ENCODE measurements around the gene FAF1.

FAF1 gene

DNA sequence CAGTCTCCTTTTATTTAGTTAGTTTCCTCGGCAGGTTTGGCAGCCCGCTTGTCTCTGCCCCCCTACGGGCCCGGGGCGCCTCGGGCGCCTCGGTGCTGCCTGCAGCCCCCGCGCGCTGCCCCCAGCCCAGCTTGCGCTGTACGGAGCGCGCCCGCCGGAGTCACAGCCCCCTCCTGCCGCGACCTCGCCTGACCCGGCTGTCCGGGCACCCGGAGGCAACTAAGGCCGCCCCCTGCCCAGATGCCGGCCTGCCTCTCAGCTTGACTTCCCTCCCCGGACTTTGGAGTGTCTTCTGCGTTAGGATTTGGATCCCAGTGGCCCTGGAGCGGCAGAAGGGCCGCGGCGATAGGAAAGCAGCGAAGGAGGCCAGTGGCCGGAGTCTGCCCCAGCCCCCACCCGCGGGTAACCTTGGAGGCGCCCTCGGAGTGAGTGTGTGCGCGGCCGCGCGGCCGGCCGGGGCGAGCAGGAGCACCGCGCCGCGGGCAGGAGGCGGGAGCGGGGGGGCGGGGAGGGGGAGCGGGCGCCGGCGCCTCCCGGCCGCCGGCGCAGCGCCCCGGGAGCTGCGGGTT, 17.6 kb upstream of the FAF1 start:
- DNase-seq: peak; percentile 39

- DNase-seq: peak; percentile 34
Measured at GRCh38 chr1:50976890-50977574, 17.0 kb upstream of the FAF1 start.

DNA sequence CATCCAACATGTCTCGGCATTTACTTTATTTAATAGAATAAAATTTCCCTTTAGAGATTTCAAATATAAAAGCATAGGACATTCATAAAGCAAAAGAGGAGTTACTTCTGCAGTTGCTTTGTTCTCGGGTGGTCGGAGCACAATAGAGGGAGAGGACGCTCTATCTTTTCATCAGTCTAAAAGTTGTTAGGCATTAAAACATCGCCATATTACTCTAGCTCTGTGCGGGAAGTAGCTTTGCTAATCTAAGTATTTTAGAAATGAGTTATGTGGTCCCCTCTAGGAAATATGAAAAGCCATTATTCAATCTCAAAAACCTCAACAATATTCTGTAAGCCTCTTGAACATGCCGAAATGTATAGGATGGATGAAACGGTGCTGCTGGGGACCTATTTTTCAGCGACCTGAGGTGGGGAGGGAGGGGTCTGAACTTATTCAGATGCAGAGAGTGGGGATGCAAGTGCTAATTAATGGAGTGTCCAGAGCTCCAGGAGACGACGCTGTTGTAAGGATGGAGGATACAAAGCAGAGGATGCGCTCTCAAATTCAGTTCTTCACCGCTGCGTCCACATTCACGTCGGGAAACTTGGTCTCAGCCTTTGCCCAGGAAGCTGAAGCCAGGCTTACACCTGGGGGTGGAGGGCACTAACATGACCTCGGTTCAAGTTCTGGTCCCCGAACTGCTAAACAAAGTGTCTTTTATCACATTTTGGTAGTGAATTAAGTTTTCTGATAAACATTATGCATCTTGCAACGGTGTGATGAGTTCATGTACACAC, 16.2 kb upstream of the FAF1 start:
- peak; percentile 14 for DNase-seq

DNA sequence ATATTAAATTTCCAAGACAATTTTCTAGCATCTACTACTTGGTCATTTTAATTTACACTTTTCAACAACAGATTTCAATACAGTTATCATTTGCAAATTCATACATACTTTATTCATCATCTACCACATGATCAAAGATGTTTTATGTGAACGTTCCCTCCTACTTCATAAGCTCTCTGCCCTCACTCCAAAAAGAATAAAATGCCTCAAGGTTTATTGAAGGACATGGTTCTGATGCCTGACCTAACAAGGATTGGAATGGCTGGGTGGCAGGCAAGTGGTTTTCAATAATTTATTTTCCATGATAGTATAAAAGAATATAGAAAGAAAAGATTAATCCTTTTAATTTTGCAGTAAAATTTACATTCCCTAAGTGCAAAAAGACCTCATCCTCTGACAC, 15.4 kb upstream of the FAF1 start:
- no peak for DNase-seq

DNA sequence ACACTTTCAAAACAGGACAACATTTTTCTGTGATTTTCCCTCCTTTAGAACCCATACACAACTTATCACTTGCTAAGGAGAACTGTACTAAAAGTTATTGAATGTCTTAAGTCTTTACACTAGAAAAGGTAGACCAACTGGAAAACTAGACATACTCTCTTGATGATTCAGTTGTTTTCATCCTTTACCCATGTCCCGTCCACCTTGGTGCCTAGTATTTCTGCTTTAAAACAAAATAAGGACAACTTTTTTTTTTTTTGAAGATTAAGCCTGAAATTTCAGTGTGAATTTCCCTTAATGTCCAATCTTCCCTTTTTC, 14.5 kb upstream of the FAF1 start:
- DNase-seq: no peak

- DNase-seq: no peak
Measured at GRCh38 chr1:50973875-50974617, 14.0 kb upstream of the FAF1 start.

DNA sequence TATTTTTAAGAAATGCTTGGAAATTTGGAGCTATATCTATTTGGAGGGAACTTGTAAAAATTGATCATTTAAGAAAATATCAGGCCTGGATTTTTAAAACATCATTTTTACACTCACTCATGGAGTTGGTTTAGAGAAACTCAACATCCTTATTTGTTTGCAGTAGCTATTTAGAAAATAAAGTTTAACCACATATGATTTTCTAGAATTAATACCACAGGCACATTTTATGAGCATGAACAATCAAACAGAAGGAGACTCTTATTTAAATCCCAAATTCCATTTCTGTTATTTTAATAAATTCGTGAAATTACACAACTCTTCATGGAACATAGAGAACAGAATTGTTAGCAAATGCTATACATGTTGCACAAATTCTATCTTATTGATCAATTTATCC, 13.2 kb upstream of the FAF1 start:
- DNase-seq: no peak

GRCh38 chr1:50972766-50973165, 12.7 kb upstream of the FAF1 start:
- no peak for DNase-seq

DNA sequence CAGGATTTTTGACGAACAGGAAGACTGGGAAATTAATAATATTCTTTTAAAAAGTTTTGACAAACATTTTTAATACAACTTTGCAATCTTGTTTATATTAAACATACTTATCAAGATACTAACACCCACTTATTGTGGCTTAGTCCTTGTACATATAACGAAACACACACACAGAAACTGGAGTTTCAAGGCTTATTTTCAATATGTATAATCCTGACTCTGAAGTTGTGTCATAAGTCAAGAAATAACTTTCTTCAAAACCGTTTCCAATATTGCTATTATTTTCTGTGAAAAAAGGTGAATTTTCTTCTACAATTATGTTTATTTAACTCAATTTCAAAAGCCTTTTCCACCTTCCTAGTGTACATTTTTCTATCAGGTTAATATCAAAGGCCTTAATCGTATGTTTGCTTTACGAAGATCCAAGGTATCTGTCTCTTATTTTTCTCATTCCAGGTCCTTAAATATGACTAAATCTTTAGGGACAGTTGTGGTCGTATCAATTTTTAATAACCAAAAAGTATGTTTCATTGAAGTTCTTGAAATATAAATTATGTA, 11.8 kb upstream of the FAF1 start:
- no peak for DNase-seq

DNA sequence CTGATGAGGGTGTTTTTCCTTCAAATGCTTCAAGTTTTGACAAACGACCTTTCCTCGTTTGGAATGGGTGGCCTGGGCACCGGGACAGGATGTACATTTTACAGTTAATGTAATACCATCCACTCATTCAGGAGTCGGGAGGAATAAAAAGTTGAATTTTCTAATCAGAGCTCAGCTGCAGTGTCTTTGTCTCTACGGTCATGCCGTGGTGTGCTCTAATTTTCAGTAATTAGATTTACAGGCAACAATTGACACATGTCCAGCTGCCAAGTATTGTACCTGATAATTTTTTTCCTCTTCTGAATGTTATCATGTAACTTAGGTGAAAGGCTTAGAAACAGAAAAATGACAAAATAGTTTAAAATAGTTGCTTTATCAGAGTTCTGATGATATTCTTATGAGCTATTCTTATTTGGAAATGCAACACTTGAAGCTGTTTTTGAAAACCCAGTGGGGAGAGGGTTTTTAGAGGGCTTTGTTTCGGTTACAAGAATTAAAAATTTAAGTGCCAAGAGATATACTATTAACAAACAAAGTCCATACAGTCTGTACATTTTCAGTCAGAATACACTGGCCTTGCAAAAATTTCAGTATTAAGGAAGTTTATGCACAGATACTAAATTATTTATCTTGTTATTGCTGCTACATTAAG, 11.0 kb upstream of the FAF1 start:
- DNase-seq: no peak

DNA sequence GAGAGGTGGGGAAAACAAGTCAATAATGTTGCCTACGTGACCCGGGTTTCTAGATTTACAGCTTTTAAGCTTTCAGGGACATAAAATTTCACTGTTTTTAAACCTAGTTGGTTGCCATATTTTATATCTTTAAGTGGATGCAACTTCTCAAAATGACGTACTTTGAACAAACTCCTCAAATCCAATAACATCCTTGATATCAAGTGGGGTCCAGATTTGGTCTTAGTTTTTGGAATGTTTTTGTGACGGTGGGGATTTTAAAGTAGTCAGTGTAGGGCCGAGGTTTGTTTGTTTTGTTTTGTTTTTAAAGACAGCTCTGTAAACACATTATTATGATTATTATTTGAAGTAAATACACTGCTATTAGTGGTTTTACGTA, 10.4 kb upstream of the FAF1 start:
- no peak for DNase-seq

GRCh38 chr1:50969611-50970508, 9.8 kb upstream of the FAF1 start, which contains the start of gene CDKN2C:
CDKN2C (plus strand) TSS chr1:50970245; CDS start chr1:50970369, 124 bp downstream.
- peak; percentile 64 for DNase-seq

DNA sequence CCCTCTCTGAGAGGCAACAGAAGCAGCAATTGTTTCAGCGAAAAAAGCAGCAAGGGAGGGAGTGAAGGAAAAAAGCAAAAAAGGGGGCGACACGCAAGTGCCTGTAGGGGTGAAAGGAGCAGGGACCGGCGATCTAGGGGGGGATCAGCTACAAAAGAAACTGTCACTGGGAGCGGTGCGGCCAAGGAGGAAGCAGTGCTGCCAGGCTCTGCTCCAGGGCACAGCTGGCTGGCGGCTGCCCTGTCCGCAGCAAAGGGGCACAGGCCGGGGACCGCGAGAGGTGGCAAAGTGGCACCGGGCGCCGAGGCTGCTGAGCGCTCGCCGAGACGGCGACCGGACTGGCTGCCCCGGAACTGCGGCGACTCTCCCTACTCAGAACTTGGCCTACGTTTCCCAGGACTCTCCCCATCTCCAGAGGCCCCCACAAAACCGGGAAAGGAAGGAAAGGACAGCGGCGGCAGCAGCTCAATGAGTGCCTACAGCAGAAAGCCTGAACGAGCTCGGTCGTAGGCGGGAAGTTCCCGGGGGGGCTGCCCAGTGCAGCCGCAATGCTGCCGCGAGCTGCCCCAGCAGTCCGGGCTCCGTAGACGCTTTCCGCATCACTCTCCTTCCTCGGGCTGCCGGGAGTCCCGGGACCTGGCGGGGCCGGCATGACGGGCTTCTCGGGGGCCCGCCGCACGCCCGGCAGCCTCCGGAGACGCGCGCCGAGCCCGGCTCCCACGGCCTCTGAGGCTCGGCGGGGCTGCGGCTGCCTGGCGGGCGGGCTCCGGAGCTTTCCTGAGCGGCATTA, 8.9 kb upstream of the FAF1 start:
- peak; percentile 34 for DNase-seq

- DNase-seq: peak; percentile 88
Measured at GRCh38 chr1:50968158-50968820, 8.2 kb upstream of the FAF1 start.

- DNase-seq: no peak
Measured at GRCh38 chr1:50967416-50968157, 7.5 kb upstream of the FAF1 start.

GRCh38 chr1:50966991-50967390, 6.9 kb upstream of the FAF1 start:
- no peak for DNase-seq

DNA sequence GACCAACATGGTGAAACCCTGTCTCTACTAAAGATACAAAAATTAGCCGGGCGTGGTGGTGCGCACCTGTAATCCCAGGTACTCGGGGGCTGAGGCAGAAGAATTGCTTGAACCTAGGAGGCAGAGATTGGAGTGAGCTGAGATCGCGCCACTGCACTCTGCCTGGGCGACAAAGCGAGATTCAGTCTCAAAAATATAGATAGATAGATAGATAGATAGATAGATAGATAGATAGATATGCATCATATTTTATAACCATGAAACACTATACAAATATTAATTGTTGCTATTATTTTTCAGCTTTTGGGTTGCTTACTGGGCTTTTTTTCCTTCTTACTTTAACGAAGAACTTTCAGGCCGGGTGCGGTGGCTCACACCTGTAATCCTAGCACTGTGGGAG, 4.8 kb upstream of the FAF1 start:
- no peak for DNase-seq

GRCh38 chr1:50959303-50959912, 659 bp downstream of the FAF1 start:
- peak; percentile 45 for DNase-seq

DNA sequence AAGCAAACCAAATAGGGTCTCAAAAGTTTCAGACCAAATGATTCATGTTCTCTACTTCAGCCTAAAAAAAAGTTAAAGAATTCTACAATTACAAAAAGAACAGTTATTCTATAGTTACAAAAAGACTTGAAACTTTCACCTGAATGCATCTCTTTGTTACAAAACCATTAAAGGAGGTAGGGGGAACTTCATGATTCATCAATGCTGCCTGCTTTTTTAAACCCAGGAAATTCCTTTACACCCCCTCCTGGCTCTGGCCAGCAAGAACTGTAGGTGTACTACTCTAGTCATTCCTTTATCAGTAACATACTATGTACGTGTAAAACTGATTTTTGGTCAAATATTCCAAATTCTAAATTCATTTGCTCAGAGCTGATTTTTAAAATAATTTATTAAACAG, 5.0 kb downstream of the FAF1 start:
- no peak for DNase-seq
